KMS-11 (cell line): ENCODE measurements around the gene TNFRSF17.
"Not testable (repeated sequence)": the region's sequence is repeated elsewhere in the genome, so short reads cannot be mapped to it uniquely, and the experiment has no call there.

Experiments used
- H2AFZ ChIP-seq: fragments of 200-600 bp; sonication (generic); 2 replicates; pipeline ENCODE4 v1.6.1; 2016; ENCODE audit warnings: antibody characterized with exemption, mixed run types, low read depth
- H3K27ac ChIP-seq: fragments of 200-600 bp; sonication (generic); 2 replicates; pipeline ENCODE4 v1.6.1; 2016; ENCODE audit warnings: mild to moderate bottlenecking, mixed run types
- H3K27me3 ChIP-seq: fragments of 200-600 bp; sonication (generic); 2 replicates; pipeline ENCODE4 v1.6.1; 2017; ENCODE audit warnings: mild to moderate bottlenecking, low read depth, mixed run types, moderate library complexity; ENCODE audit not compliant: insufficient read depth
- H3K36me3 ChIP-seq: fragments of 200-600 bp; sonication (generic); 2 replicates; pipeline ENCODE4 v1.6.1; 2017; ENCODE audit warnings: mild to moderate bottlenecking, mixed run types; ENCODE audit not compliant: insufficient read depth
- H3K4me1 ChIP-seq: fragments of 200-600 bp; sonication (generic); 2 replicates; pipeline ENCODE4 v1.6.1; 2016; ENCODE audit warnings: mild to moderate bottlenecking, low read depth, mixed run types; ENCODE audit not compliant: poor library complexity, severe bottlenecking
- H3K4me2 ChIP-seq: fragments of 200-600 bp; sonication (generic); 2 replicates; pipeline ENCODE4 v1.7.0; 2016; ENCODE audit warnings: mild to moderate bottlenecking, mixed run types
- H3K4me3 ChIP-seq: fragments of 200-600 bp; sonication (generic); IDR thresholded peaks from 2 replicates; pipeline ENCODE4 v1.6.1; 2017; ENCODE audit warnings: low read depth, low read length, mixed read lengths; ENCODE audit not compliant: insufficient read depth
- H3K79me2 ChIP-seq: fragments of 200-600 bp; sonication (generic); 2 replicates; pipeline ENCODE4 v1.6.1; 2016; ENCODE audit warnings: low read depth, mixed run types; ENCODE audit not compliant: insufficient read depth
- H3K9ac ChIP-seq: fragments of 200-600 bp; sonication (generic); 2 replicates; pipeline ENCODE4 v1.6.1; 2016; ENCODE audit warnings: mild to moderate bottlenecking, mixed run types
- H4K20me1 ChIP-seq: fragments of 200-600 bp; sonication (generic); 2 replicates; pipeline ENCODE4 v1.6.1; 2016; ENCODE audit warnings: mild to moderate bottlenecking, mixed run types; ENCODE audit not compliant: insufficient read depth
- CTCF ChIP-seq: fragments of 200-600 bp; sonication (generic); conservative IDR thresholded peaks from 2 replicates; pipeline ENCODE4 v1.6.1; 2017; ENCODE audit warnings: low read depth, mild to moderate bottlenecking, antibody characterized with exemption, low read length, moderate library complexity, mixed read lengths

TNFRSF17 gene

DNA sequence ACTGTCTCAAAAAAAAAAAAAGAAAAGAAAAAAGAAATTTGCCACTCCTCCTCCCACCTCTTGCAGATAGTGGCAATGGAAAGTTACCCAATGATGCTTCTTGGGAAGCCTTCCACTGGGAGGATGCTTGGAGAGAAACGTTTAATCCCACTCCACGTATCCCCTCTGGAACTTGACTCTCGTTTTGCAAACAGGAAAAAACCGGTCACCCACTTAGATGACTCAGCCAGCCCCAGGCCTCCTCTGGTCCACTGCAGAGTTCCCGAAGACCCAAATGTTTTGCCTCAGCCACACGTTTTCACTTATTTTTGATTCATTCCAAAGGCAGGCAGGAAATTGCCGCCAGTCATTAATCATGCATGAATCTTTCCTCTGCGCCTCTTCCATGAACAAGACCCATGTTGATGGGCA, 9.3 kb upstream of the TNFRSF17 start:
- H3K4me3 ChIP-seq = no peak overlapping the region

GRCh38 chr16:11956558-11956957, 8.5 kb upstream of the TNFRSF17 start:
- Histone ChIP-seq H3K79me2 (peaks cover 4% of the 10 kb centered on the region; the same call in 1 of the 2 replicates), H3K36me3 (no peaks in the 10 kb centered on the region), H3K27me3 (no peaks in the 10 kb centered on the region), H4K20me1 (no peaks in the 10 kb centered on the region), H2AFZ (no peak overlapping the region), H3K9ac (no peak overlapping the region), H3K27ac (no peak overlapping the region), H3K4me3 (no peak overlapping the region), H3K4me2 (no peak overlapping the region), H3K4me1 (peaks cover 66% of the 10 kb centered on the region)
- no peak for TF ChIP-seq CTCF

More for the DNA sequence above, 9.3 kb upstream of the TNFRSF17 start:
- Histone ChIP-seq H3K27me3 (no peaks in the 10 kb centered on the region), H3K4me1 (peaks cover 61% of the 10 kb centered on the region), H3K36me3 (no peaks in the 10 kb centered on the region), H3K4me2 (no peak overlapping the region), H4K20me1 (no peaks in the 10 kb centered on the region), H3K79me2 (peaks cover 4% of the 10 kb centered on the region; the same call in 1 of the 2 replicates), H3K9ac (no peak overlapping the region), H2AFZ (no peak overlapping the region), H3K27ac (no peak overlapping the region)
- TF ChIP-seq CTCF = no peak

DNA sequence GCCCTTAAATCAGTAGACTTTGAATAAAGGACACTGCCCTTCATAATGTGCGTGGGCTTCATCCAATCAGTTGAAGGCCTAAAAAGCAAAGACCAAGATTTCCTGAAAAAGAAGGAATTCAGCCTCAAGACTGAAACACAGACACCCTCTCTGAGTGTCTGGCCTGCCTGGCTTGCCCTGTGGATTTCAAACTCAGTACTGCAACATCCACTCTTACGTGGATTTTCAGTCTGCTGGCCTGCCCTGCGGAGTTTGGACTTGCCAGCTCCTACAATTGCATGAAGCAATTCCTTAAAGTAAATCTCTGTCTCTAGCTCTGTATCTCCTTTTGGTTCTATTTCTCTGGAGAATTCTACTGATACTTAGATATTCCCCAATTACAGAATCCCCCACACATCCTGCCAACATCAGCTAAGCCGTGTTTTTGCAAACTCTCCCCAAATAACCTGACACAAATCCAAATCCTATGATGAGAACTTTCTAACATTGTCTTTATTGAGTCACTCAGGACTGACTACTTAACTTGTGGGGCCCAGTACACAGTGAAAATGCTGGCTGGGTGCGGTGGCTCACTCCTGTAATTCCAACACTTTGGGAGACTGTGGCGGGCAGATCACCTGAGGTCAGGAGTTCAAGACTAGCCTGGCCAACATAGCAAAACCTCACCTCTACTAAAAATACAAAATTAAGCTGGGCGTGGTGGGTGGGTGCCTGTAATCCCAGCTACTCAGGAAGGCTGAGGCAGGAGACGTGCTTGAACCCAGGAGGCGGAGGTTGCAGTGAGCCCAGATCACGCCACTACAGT, 7.2 kb upstream of the TNFRSF17 start:
- H3K4me2 ChIP-seq = no peak overlapping the region
- H3K27ac ChIP-seq = peak overlapping the region; percentile 65; the same call in 1 of the 2 replicates
- no peaks in the 10 kb centered on the region for H3K36me3 ChIP-seq
- H3K79me2 ChIP-seq = peaks cover 11% of the 10 kb centered on the region; the same call in 1 of the 2 replicates
- no peak overlapping the region for H3K4me3 ChIP-seq
- H3K9ac ChIP-seq = no peak overlapping the region
- H4K20me1 ChIP-seq = no peaks in the 10 kb centered on the region
- no peak overlapping the region for H2AFZ ChIP-seq
- peaks cover 78% of the 10 kb centered on the region for H3K4me1 ChIP-seq
- TF ChIP-seq CTCF = no peak
- H3K27me3 ChIP-seq = no peaks in the 10 kb centered on the region

DNA sequence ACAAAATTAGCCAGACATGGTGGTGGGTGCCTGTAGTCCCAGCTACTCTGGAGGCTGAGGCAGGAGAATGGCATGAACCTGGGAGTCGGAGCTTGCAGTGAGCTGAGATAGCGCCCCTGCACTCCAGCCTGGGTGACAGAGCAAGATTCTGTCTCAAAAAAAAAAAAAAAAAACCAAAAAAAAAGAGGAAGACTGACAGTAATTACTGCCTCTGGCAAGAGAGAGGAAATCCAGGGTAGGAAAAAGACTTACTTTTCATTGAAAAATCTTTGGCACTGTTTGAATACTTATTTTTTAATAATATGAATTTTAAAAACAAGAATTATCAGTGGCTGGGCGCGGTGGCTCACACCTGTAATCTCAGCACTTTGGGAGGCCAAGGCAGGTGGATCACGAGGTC, 2.6 kb upstream of the TNFRSF17 start:
- H2AFZ ChIP-seq, H3K27me3 ChIP-seq, H3K4me3 ChIP-seq, H3K36me3 ChIP-seq, H4K20me1 ChIP-seq, H3K9ac ChIP-seq: not testable (repeated sequence)
- H3K4me1 ChIP-seq = peaks cover 64% of the 10 kb centered on the region
- peak overlapping the region; percentile 95 for H3K27ac ChIP-seq
- peaks cover 38% of the 10 kb centered on the region for H3K79me2 ChIP-seq
- H3K4me2 ChIP-seq = peak overlapping the region; percentile 89

- H3K4me3 ChIP-seq, H2AFZ ChIP-seq, H4K20me1 ChIP-seq, H3K27me3 ChIP-seq, H3K36me3 ChIP-seq: not testable (repeated sequence)
- H3K4me2 ChIP-seq = peak overlapping the region; percentile 89
- H3K27ac ChIP-seq = peak overlapping the region; percentile 95
- H3K4me1 ChIP-seq = peaks cover 59% of the 10 kb centered on the region
- peaks cover 42% of the 10 kb centered on the region for H3K79me2 ChIP-seq
- peak overlapping the region; percentile 91; the same call in 1 of the 2 replicates for H3K9ac ChIP-seq
Observed at GRCh38 chr16:11962978-11963377, 2.0 kb upstream of the TNFRSF17 start.
